ENCODE results near the gene MCF2L2.

MCF2L2 gene

GRCh38 chr3:183159333-183159732 is 269.1 kb downstream of the MCF2L2 start:
- H3K4me3 ChIP-seq (ENCODE audit: low read depth, low read length): no peak overlapping the region
- no peak for DNase-seq (ENCODE audit: low read depth)

GRCh38 chr3:183158551-183159006 is 269.8 kb downstream of the MCF2L2 start:
- TF ChIP-seq CTCF (IDR thresholded peaks at IDR 0.05; ENCODE audit: low read depth, low read length, missing control alignments): no peak
- H3K4me3 ChIP-seq (ENCODE audit: low read depth, low read length): no peak overlapping the region; the same call in 1 of the 2 replicates
- DNase-seq (ENCODE audit: low read depth): peak; percentile 90

More at GRCh38 chr3:183159333-183159732, 269.1 kb downstream of the MCF2L2 start:
- TF ChIP-seq CTCF (IDR thresholded peaks at IDR 0.05; ENCODE audit: low read depth, low read length, missing control alignments): peak; percentile 57

GRCh38 chr3:183158113-183158512 is 270.3 kb downstream of the MCF2L2 start:
- no peak for DNase-seq (ENCODE audit: low read depth)
- no peak overlapping the region for H3K4me3 ChIP-seq (ENCODE audit: low read depth, low read length)
- no peak for TF ChIP-seq CTCF (IDR thresholded peaks at IDR 0.05; ENCODE audit: low read depth, low read length, missing control alignments)

- H3K4me3 ChIP-seq (ENCODE audit: low read depth, low read length): no peak overlapping the region
- DNase-seq (ENCODE audit: low read depth): no peak
- TF ChIP-seq CTCF (IDR thresholded peaks at IDR 0.05; ENCODE audit: low read depth, low read length, missing control alignments): no peak
Measured at GRCh38 chr3:183156266-183156665, 272.2 kb downstream of the MCF2L2 start.

GRCh38 chr3:183155499-183155898 is 272.9 kb downstream of the MCF2L2 start:
- TF ChIP-seq CTCF (IDR thresholded peaks at IDR 0.05; ENCODE audit: low read depth, low read length, missing control alignments): no peak
- no peak overlapping the region for H3K4me3 ChIP-seq (ENCODE audit: low read depth, low read length)
- no peak for DNase-seq (ENCODE audit: low read depth)

- no peak for DNase-seq (ENCODE audit: low read depth)
- no peak overlapping the region for H3K4me3 ChIP-seq (ENCODE audit: low read depth, low read length)
- TF ChIP-seq CTCF (IDR thresholded peaks at IDR 0.05; ENCODE audit: low read depth, low read length, missing control alignments): no peak
Measured at GRCh38 chr3:183153210-183153950, 275.0 kb downstream of the MCF2L2 start.
